Measurements from ENCODE around the gene LIMK2. TPM values are rescaled to one million over a fixed set of nuclear protein-coding genes. Genes with fewer than 3 reads are reported as not detected.
"Not testable (repeated sequence)": the region's sequence is repeated elsewhere in the genome, so short reads cannot be mapped to it uniquely, and the experiment has no call there.

The LIMK2 gene
- total RNA-seq, 2 experiments from 2014 or later = 23.2 to 25.5 TPM

DNA sequence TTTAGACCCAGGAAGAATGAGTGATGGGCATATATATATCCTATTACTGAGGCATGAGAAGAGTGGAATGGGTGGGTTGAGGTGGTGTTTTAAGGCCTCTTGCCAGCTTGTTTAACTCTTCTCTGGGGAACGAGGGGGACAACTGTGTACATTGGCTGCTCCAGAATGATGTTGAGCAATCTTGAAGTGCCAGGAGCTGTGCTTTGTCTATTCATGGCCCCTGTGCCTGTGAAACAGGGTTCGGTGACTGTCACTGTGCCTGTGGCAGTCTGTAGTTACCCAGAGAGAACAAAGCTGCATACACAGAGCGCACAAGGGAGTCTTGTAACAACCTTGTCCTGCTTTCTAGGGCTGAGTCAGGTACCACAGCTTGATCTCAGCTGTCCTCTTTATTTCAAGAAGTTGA, 11.7 kb downstream of the LIMK2 start:
- peaks cover 17% of the 10 kb centered on the region for H3K4me1 Mint-ChIP-seq (ENCODE audit: low read depth)
- H3K27ac Mint-ChIP-seq = no peak overlapping the region
- H3K4me3 Mint-ChIP-seq = no peak overlapping the region
- intact Hi-C loops (cut with micrococcal nuclease) = no loop called here
- DNase-seq (no peak), ATAC-seq (no peak)
- peaks cover 6% of the 10 kb centered on the region for H3K36me3 Mint-ChIP-seq (ENCODE audit: low read depth)
- TF ChIP-seq, protein P1, sequence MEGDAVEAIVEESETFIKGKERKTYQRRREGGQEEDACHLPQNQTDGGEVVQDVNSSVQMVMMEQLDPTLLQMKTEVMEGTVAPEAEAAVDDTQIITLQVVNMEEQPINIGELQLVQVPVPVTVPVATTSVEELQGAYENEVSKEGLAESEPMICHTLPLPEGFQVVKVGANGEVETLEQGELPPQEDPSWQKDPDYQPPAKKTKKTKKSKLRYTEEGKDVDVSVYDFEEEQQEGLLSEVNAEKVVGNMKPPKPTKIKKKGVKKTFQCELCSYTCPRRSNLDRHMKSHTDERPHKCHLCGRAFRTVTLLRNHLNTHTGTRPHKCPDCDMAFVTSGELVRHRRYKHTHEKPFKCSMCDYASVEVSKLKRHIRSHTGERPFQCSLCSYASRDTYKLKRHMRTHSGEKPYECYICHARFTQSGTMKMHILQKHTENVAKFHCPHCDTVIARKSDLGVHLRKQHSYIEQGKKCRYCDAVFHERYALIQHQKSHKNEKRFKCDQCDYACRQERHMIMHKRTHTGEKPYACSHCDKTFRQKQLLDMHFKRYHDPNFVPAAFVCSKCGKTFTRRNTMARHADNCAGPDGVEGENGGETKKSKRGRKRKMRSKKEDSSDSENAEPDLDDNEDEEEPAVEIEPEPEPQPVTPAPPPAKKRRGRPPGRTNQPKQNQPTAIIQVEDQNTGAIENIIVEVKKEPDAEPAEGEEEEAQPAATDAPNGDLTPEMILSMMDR (IDR thresholded peaks at IDR 0.05) = no peak
- no peaks in the 10 kb centered on the region for H3K9me3 Mint-ChIP-seq
- ChIA-PET CTCF (interaction anchor here (1.0 to 4.1 kb wide), 4 partner anchors 9 to 49 kb away, joined by 3 to 19 read pairs (median 6); partner anchors contain the start of gene LIMK2), POLR2A (interaction anchor here (2.4 kb wide), 1 partner anchor 11 kb away, joined by 8 read pairs; the partner anchor contains the start of gene LIMK2)
- H3K27me3 Mint-ChIP-seq = no peaks in the 10 kb centered on the region

DNA sequence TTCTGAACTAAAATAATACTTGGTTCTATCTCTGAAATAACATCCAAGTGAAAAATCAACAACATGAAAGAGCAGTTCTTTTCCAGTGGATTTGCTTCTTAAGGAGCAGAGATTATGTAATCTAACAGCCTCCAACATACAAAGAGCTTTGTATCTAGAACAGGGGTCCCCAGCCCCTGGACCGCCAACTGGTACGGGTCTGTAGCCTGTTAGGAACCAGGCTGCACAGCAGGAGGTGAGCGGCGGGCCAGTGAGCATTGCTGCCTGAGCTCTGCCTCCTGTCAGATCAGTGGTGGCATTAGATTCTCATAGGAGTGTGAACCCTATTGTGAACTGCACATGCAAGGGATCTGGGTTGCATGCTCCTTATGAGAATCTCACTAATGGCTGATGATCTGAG, 12.6 kb downstream of the LIMK2 start:
- H3K9me3 Mint-ChIP-seq; intact Hi-C loops (cut with micrococcal nuclease); ATAC-seq; H3K36me3 Mint-ChIP-seq (ENCODE audit: low read depth); H3K4me3 Mint-ChIP-seq; H3K27me3 Mint-ChIP-seq; H3K27ac Mint-ChIP-seq; DNase-seq: not testable (repeated sequence)
- ChIA-PET CTCF (interaction anchor here (1.0 to 4.1 kb wide), 4 partner anchors 11 to 48 kb away, joined by 4 to 19 read pairs (median 6); partner anchors contain the start of gene LIMK2), POLR2A (interaction anchor here (1.0 to 2.4 kb wide), 2 partner anchors 12 to 139 kb away, joined by 3 to 8 read pairs; partner anchors contain the start of gene LIMK2)
- peaks cover 26% of the 10 kb centered on the region for H3K4me1 Mint-ChIP-seq (ENCODE audit: low read depth)

DNA sequence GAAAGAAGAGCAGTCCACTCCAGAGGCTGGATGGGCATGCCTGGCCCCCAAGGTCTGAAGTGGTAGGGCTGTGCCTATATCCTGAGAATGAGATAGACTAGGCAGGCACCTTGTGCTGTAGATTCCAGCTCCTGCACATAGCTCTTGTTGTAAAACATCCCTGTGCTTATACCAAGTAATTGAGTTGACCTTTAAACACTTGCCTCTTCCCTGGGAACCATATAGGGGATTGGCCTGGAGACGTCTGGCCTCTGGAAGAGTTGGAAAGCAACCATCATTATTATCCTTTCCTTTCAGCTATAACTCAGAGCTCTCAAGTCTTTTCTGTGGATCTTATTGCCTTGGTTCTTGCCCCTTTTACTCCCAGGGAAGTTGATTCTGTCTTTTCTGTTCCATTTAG, 15.1 kb downstream of the LIMK2 start:
- peaks cover 10% of the 10 kb centered on the region for H3K36me3 Mint-ChIP-seq (ENCODE audit: low read depth)
- intact Hi-C loops (cut with micrococcal nuclease) = no loop called here
- DNase-seq (no peak), ATAC-seq (no peak)
- CTCF ChIA-PET = interaction anchor here (0.6 to 4.1 kb wide), 9 partner anchors 9 to 86 kb away, joined by 3 to 19 read pairs (median 4); partner anchors contain the start of gene LIMK2
- TF ChIP-seq, protein P1 (IDR thresholded peaks at IDR 0.05) = no peak
- POLR2A ChIA-PET = interaction anchor here (1.3 to 2.1 kb wide), 2 partner anchors 11 to 15 kb away, joined by 4 to 6 read pairs; partner anchors contain the start of gene LIMK2
- peak overlapping the region; percentile 47 for H3K27ac Mint-ChIP-seq
- H3K4me1 Mint-ChIP-seq (ENCODE audit: low read depth) = peaks cover 34% of the 10 kb centered on the region
- H3K9me3 Mint-ChIP-seq = no peaks in the 10 kb centered on the region
- no peak overlapping the region for H3K4me3 Mint-ChIP-seq
- H3K27me3 Mint-ChIP-seq = no peaks in the 10 kb centered on the region

DNA sequence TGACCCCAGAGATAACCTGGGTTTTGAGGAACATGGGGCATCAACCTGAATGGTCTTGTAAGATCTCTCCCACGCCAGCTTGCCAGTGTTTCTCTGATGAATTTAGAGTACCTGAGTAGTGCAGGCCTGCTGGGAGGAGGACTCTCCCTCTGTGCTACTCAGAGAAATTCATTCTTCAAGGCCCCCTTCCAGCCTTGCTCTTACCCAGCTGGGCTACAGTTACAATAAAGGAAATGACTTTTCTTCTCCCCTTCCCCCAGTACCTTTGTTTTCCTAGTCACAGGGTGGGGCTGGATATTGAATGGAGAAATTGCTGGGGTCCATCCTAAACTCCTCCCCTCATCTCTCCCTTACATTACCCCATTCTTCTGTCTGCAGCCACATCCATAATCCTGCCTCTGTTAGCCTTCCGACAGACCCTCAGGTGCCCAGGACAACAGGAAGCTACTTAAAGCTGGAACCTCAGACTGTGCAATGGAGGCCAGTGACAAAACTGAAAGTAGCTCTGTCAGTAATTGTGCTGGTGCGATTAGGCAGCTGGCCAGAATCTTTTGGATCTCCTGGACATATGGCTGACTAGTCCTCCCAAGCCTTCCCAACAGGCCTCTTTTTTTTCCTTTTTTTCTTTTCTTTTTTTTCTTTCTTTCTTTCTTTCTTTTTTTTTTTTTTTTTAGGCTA, 17.4 kb downstream of the LIMK2 start:
- intact Hi-C loops (cut with micrococcal nuclease) = no loop called here
- Mint-ChIP-seq H3K4me3 (no peak overlapping the region), H3K27ac (peak overlapping the region; percentile 56), H3K27me3 (no peaks in the 10 kb centered on the region), H3K9me3 (no peaks in the 10 kb centered on the region), H3K4me1 (ENCODE audit: low read depth) (peaks cover 25% of the 10 kb centered on the region), H3K36me3 (ENCODE audit: low read depth) (peaks cover 11% of the 10 kb centered on the region)
- peak; percentile 62 for ATAC-seq
- TF ChIP-seq, protein P1 (IDR thresholded peaks at IDR 0.05) = no peak
- CTCF ChIA-PET = interaction anchor here (0.6 to 1.7 kb wide), 6 partner anchors 11 to 511 kb away, joined by 3 to 8 read pairs (median 4); partner anchors contain the start of gene LIMK2
- no peak for DNase-seq
- POLR2A ChIA-PET = interaction anchor here (1.0 to 2.1 kb wide), 2 partner anchors 13 to 16 kb away, joined by 4 to 5 read pairs; no protein-coding TSS in a partner anchor

DNA sequence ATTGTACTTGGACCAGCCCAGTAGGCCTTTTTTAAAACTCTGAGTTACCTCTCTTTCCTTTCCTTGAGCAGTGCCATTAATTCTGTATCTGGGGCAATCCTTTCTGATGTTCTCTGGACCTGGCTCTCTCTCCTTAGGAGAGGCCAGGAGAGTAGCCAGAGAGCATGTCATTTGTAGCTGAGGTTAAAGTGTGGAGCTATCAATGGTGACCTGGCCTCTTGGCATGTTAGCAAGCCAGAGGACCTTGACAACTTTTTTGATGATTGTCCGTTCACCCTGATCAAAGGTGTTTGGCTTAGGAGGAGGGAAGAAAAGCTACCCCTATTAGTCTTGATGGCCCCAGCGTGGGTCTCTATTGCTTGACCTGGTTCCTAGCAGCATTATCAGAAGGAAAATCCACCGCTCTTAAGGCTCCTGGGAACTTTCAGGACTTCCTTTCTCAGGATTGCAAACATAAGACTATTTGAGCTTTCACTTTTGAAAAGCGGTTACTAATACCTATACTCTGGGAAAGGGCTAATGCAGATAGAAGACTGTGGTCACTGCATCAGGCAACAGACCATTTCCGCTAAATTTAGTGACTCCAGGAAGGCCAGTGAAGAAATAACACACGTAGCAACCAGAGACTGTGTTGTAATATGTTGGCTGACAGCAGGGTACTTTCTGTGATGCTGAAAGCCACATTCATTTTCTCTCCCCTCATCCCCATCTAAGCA, 18.2 kb downstream of the LIMK2 start:
- DNase-seq (no peak), ATAC-seq (no peak)
- Mint-ChIP-seq H3K4me1 (ENCODE audit: low read depth) (peaks cover 25% of the 10 kb centered on the region), H3K27me3 (no peaks in the 10 kb centered on the region), H3K27ac (no peak overlapping the region), H3K36me3 (ENCODE audit: low read depth) (peaks cover 11% of the 10 kb centered on the region), H3K4me3 (no peak overlapping the region), H3K9me3 (no peaks in the 10 kb centered on the region)
- ChIA-PET CTCF (interaction anchor here (0.6 to 1.7 kb wide), 6 partner anchors 10 to 42 kb away, joined by 3 to 8 read pairs (median 4); partner anchors contain the start of gene LIMK2), POLR2A (interaction anchor here (1.0 kb wide), 1 partner anchor 16 kb away, joined by 5 read pairs; no protein-coding TSS in a partner anchor)
- intact Hi-C loops (cut with micrococcal nuclease) = no loop called here
- TF ChIP-seq, protein P1 (IDR thresholded peaks at IDR 0.05) = no peak
